HEK293 (cell line): ENCODE results near the gene CD200.

Source experiments
- CTCF ChIA-PET: fragments of 350-600 bp; formaldehyde crosslinking; extraction: SDS; loops from one replicate; lab custom pipeline; 2021; ENCODE audit warnings: antibody characterized with exemption; lab: Yijun Ruan, JAX
- POLR2A ChIA-PET: fragments of 300-600 bp; formaldehyde crosslinking; extraction: SDS; loops from one replicate; lab custom pipeline; 2020; ENCODE audit warnings: antibody characterized with exemption, inconsistent platforms; lab: Yijun Ruan, JAX
- H3K27ac ChIP-seq: fragments of 200-500 bp; sonication (Bioruptor generic); 2 replicates; pipeline ENCODE4 v1.5.1; 2014; ENCODE audit warnings: low read depth, low read length, control low read depth, inconsistent platforms; ENCODE audit errors: extremely low read depth
- H3K36me3 ChIP-seq, 2 experiments: fragments of 200-500 bp in 1 of 2; sonication (Bioruptor generic) in 1 of 2; 1 replicate in 1 of 2; 2 replicates in 1 of 2; pipeline ENCODE4 v1.5.1; 2014 to 2017; ENCODE audit warnings: inconsistent platforms in 2 of 2, low read length in 2 of 2; ENCODE audit not compliant: control insufficient read depth in 2 of 2, insufficient read depth in 1 of 2
- H3K4me1 ChIP-seq: fragments of 200-500 bp; sonication (Bioruptor generic); 2 replicates; pipeline ENCODE4 v1.5.1; 2014; ENCODE audit warnings: mild to moderate bottlenecking, low read length, inconsistent platforms; ENCODE audit not compliant: control insufficient read depth, insufficient read depth
- H3K4me3 ChIP-seq: 2 replicates; pipeline ENCODE4 v1.5.1; 2011; ENCODE audit warnings: low read depth, mild to moderate bottlenecking, control low read depth, low read length, moderate library complexity
- H3K9me3 ChIP-seq: fragments of 200-500 bp; sonication (Bioruptor generic); 2 replicates; pipeline ENCODE4 v1.5.1; 2014; ENCODE audit warnings: low read depth, low read length, inconsistent platforms; ENCODE audit not compliant: control insufficient read depth, insufficient read depth
- BCL11A ChIP-seq: fragments of 450-650 bp; formaldehyde crosslinking; IDR thresholded peaks from 2 replicates; pipeline ENCODE4 v1.5.1; 2016; ENCODE audit warnings: low read depth, missing biosample characterization, missing genetic modification characterization
- GLI2 ChIP-seq: fragments of 450-650 bp; formaldehyde crosslinking; IDR thresholded peaks from 2 replicates; pipeline ENCODE4; 2017; ENCODE audit warnings: missing biosample characterization, missing genetic modification characterization, low read depth, borderline replicate concordance
- IKZF3 ChIP-seq: fragments of 450-650 bp; IDR thresholded peaks from 2 replicates; pipeline ENCODE4 v1.5.0; 2018; ENCODE audit warnings: missing biosample characterization, mild to moderate bottlenecking, missing genetic modification characterization, moderate library complexity
- KLF10 ChIP-seq: fragments of 450-650 bp; IDR thresholded peaks from 2 replicates; pipeline ENCODE4 v1.5.1; 2018; ENCODE audit warnings: missing biosample characterization, mild to moderate bottlenecking, missing genetic modification characterization
- MZF1 ChIP-seq: fragments of 450-650 bp; formaldehyde crosslinking; IDR thresholded peaks from 2 replicates; pipeline ENCODE4 v1.5.1; 2017; ENCODE audit warnings: missing biosample characterization, missing genetic modification characterization, borderline replicate concordance
- TRIM28 ChIP-seq: IDR thresholded peaks from 2 replicates; pipeline ENCODE4 v1.6.1; 2011; ENCODE audit warnings: low read length, control low read depth, borderline replicate concordance
- ZIC2 ChIP-seq: fragments of 450-650 bp; formaldehyde crosslinking; IDR thresholded peaks from 2 replicates; pipeline ENCODE4 v1.5.1; 2016; ENCODE audit warnings: missing biosample characterization, missing genetic modification characterization
- ZNF416 ChIP-seq: fragments of 450-650 bp; formaldehyde crosslinking; IDR thresholded peaks from 2 replicates; pipeline ENCODE4 v1.5.1; 2016; ENCODE audit warnings: missing biosample characterization, missing genetic modification characterization
- ZNF529 ChIP-seq: fragments of 450-650 bp; formaldehyde crosslinking; IDR thresholded peaks from 2 replicates; pipeline ENCODE4 v1.5.1; 2017; ENCODE audit warnings: missing genetic modification characterization, missing biosample characterization; ENCODE audit not compliant: insufficient replicate concordance
- ZNF530 ChIP-seq: fragments of 450-650 bp; formaldehyde crosslinking; IDR thresholded peaks from 2 replicates; pipeline ENCODE4 v1.5.1; 2016; ENCODE audit warnings: low read depth, missing biosample characterization, missing genetic modification characterization
- ZNF792 ChIP-seq: fragments of 450-650 bp; formaldehyde crosslinking; IDR thresholded peaks from 2 replicates; pipeline ENCODE4 v1.5.1; 2016; ENCODE audit warnings: missing biosample characterization, missing genetic modification characterization
- TF ChIP-seq, protein P1 (sequence below): fragments of 450-650 bp; formaldehyde crosslinking; IDR thresholded peaks from 2 replicates; pipeline ENCODE4 v1.5.1; 2016; ENCODE audit warnings: missing biosample characterization, missing genetic modification characterization
- TF ChIP-seq, protein P2 (sequence below): fragments of 450-650 bp; formaldehyde crosslinking; IDR thresholded peaks from 2 replicates; pipeline ENCODE4; 2016; ENCODE audit warnings: missing biosample characterization, missing genetic modification characterization
- TF ChIP-seq, protein P3 (sequence below): fragments of 450-650 bp; formaldehyde crosslinking; IDR thresholded peaks from 2 replicates; pipeline ENCODE4 v1.5.1; 2016; ENCODE audit warnings: missing biosample characterization, missing genetic modification characterization, low read depth

The CD200 gene

DNA sequence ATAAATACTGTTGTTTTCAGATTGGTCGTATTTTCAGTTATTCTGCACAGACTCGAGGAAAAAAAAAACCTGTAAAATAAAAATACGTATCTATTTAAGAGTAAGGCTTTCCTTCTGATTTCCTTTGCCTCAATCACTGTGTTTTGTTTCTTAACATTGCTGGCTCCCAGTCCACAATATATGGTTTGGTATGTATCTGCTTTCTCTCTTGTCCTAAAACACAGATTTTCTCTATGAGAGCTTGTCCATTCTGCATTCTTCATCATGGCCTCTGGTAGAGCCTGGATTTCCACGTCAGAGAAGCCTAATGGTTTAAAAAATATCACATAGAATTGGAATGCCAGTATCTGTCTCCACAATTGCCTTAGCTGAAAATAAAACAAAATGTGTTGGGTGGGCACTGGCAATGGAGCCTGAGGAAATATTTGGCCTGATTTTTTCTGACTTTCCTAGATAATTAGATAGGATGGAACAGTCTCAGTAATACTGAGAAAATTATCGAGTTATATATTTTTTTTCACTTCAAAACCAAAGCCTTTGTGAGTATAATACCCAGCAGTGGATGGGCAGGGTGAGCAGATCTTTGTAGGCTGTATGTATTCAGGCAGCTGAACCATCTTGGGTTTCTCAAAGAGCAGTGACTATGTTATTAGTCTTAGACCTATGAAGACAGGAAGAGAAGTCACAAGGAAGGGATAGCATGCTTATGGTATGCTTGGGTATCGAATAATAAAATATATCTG, 1.9 kb downstream of the CD200 start:
- TF ChIP-seq ZNF529 (tag by site-specific recombination): no peak
- no peak for TF ChIP-seq GLI2
- no peak for TF ChIP-seq TRIM28
- TF ChIP-seq, protein P1, sequence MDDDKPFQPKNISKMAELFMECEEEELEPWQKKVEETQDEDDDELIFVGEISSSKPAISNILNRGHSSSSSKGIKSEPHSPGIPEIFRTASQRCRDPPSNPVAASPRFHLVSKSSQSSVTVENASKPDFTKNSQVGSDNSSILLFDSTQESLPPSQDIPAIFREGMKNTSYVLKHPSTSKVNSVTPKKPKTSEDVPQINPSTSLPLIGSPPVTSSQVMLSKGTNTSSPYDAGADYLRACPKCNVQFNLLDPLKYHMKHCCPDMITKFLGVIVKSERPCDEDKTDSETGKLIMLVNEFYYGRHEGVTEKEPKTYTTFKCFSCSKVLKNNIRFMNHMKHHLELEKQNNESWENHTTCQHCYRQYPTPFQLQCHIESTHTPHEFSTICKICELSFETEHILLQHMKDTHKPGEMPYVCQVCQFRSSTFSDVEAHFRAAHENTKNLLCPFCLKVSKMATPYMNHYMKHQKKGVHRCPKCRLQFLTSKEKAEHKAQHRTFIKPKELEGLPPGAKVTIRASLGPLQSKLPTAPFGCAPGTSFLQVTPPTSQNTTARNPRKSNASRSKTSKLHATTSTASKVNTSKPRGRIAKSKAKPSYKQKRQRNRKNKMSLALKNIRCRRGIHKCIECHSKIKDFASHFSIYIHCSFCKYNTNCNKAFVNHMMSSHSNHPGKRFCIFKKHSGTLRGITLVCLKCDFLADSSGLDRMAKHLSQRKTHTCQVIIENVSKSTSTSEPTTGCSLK (tag by site-specific recombination): no peak
- TF ChIP-seq BCL11A (tag by site-specific recombination): no peak
- TF ChIP-seq IKZF3 (tag by site-specific recombination): no peak
- TF ChIP-seq, protein P2, sequence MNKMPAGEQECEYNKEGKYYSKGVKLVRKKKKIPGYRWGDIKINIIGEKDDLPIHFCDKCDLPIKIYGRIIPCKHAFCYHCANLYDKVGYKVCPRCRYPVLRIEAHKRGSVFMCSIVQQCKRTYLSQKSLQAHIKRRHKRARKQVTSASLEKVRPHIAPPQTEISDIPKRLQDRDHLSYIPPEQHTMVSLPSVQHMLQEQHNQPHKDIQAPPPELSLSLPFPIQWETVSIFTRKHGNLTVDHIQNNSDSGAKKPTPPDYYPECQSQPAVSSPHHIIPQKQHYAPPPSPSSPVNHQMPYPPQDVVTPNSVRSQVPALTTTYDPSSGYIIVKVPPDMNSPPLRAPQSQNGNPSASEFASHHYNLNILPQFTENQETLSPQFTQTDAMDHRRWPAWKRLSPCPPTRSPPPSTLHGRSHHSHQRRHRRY (tag by site-specific recombination): no peak
- TF ChIP-seq ZNF416 (tag by site-specific recombination): no peak
- no peak for TF ChIP-seq KLF10 (tag by site-specific recombination)
- TF ChIP-seq ZIC2 (tag by site-specific recombination): no peak
- ChIA-PET CTCF (interaction anchor here (0.6 to 3.0 kb wide), 5 partner anchors 41 to 618 kb away, joined by 3 to 12 read pairs (median 3); partner anchors contain the start of gene SLC9C1), POLR2A (no interaction called here)
- Histone ChIP-seq H3K36me3 (no peaks in the 10 kb centered on the region), H3K27ac (no peak overlapping the region), H3K9me3 (no peaks in the 10 kb centered on the region), H3K4me1 (no peaks in the 10 kb centered on the region), H3K4me3 (no peak overlapping the region)

DNA sequence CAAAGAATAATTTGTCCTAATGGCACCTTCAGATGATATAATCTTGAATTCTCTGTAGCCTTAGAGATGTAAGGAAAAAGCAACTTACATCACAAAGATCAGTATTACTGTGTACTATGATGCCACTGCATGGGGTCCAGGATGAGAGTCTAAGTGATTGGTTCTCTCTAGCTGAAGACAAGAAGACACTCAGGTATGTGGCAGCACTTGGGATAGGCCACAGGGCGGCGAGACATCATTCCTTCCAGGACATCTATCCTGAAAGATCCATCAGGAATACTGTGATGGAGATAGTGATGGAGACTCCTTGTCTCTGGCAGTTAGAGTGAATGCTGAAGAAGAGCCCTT, 2.5 kb downstream of the CD200 start:
- no peaks in the 10 kb centered on the region for H3K36me3 ChIP-seq
- H3K27ac ChIP-seq: no peak overlapping the region
- H3K4me3 ChIP-seq: no peak overlapping the region
- CTCF ChIA-PET: no interaction called here
- H3K4me1 ChIP-seq: no peaks in the 10 kb centered on the region
- TF ChIP-seq, protein P3, sequence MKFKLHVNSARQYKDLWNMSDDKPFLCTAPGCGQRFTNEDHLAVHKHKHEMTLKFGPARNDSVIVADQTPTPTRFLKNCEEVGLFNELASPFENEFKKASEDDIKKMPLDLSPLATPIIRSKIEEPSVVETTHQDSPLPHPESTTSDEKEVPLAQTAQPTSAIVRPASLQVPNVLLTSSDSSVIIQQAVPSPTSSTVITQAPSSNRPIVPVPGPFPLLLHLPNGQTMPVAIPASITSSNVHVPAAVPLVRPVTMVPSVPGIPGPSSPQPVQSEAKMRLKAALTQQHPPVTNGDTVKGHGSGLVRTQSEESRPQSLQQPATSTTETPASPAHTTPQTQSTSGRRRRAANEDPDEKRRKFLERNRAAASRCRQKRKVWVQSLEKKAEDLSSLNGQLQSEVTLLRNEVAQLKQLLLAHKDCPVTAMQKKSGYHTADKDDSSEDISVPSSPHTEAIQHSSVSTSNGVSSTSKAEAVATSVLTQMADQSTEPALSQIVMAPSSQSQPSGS (tag by site-specific recombination): no peak
- no peak for TF ChIP-seq ZNF530 (tag by site-specific recombination)
- TF ChIP-seq MZF1 (tag by site-specific recombination): no peak
- POLR2A ChIA-PET: no interaction called here
- H3K9me3 ChIP-seq: no peaks in the 10 kb centered on the region

DNA sequence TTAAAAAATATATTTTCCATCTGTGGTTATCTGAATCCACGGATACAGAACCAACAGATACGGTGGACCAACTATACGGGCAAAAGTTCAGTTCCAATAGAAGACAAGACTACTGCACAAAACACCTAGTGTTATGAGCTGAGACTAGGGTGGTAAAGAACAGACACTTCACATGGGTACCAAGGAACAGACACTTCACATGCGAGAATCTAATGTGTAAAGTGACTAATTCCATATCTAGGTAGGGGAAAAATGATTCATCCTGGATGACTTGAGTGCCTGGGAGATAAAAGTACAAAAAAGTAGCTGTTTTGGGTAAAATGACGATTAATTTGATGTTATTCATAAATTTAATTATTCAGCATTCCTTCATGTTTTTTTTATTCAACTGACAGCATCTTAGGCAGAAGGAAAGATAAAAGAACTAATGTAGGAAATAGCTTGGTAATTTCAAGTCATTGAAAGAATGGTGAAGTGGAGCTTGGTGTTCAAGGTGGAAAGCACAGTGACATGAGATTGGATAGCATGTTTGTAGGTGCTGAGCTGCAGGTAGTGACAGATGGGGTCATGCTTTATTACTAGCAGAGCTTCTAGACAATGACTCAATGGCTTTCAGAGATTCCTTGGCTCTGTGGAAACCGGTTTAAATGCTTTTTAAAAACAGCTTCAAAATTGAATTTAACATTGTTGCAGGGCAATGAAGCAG, 5.2 kb downstream of the CD200 start:
- H3K4me3 ChIP-seq: no peak overlapping the region
- no peak for TF ChIP-seq ZNF792 (tag by site-specific recombination)
- TF ChIP-seq, all 188 proteins: peak for 0
- H3K9me3 ChIP-seq: no peaks in the 10 kb centered on the region
- H3K36me3 ChIP-seq: no peaks in the 10 kb centered on the region
- H3K27ac ChIP-seq: no peak overlapping the region
- POLR2A ChIA-PET: no interaction called here
- no peaks in the 10 kb centered on the region for H3K4me1 ChIP-seq
- CTCF ChIA-PET: interaction anchor here (0.7 kb wide), 1 partner anchor 11 kb away, joined by 3 read pairs; no protein-coding TSS in a partner anchor
